ENCODE measurements around the gene DYNC1I2.

The DYNC1I2 gene

DNA sequence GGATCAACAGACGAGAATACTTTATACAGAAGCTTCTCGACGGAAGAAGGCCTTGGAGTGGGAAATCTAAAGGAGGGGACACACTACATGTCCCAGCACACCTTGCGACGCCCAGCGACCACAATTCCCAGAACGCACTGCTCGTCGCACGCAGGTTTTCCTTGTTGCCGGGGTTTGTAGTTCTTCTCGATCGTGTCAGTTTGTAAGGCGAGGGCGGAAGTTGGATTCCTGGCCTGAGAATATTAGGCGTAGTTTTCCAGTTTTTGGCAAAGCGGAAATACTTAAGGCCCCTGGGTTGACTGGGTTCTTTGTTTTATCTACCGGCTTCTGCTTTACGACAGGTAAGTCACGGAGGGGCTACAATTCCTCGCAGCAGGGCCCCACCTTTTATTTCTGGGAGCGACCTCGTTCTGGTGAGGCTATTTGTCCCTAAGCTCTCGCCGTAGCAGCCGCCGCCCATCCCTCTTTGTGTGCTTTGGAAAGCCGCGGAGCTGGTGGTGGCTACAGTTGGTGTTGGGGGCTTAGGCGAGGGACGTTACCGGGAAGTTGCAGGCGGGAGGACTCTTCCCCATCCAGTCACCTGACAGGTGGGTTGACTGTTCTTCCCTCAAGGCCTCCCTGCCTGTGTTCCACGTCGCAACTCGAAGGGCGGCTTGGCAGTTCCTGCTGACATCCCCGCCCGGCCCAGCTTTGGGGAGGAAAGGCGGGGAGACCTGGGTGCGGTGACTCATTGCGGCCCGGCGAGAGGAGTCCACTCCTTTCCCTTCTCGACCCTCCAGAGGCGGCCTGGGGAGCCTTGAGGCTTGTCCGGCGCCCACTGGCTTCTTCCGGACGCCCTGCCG lies at the start of gene DYNC1I2:
TSS of gene DYNC1I2 (plus strand) at position 183 of the 842 bp plus-strand sequence. CDS start 2,687 bp downstream, outside the sequence.
- Mint-ChIP-seq H3K27ac (peak within 1 kb of the TSS; percentile 69), H3K4me1 (peaks cover 25% of the 10 kb centered on the region), H3K9me3 (no peaks in the 10 kb centered on the region), H3K27me3 (peaks cover 18% of the 10 kb centered on the region), H3K4me3 (peak within 1 kb of the TSS; percentile 84), H3K36me3 (peaks cover 15% of the 10 kb centered on the region)
- CTCF ChIA-PET = interaction anchor here (1.7 kb wide), 1 partner anchor 440 kb away, joined by 7 read pairs; no protein-coding TSS in a partner anchor
- DNase-seq = peak; percentile 87

DNA sequence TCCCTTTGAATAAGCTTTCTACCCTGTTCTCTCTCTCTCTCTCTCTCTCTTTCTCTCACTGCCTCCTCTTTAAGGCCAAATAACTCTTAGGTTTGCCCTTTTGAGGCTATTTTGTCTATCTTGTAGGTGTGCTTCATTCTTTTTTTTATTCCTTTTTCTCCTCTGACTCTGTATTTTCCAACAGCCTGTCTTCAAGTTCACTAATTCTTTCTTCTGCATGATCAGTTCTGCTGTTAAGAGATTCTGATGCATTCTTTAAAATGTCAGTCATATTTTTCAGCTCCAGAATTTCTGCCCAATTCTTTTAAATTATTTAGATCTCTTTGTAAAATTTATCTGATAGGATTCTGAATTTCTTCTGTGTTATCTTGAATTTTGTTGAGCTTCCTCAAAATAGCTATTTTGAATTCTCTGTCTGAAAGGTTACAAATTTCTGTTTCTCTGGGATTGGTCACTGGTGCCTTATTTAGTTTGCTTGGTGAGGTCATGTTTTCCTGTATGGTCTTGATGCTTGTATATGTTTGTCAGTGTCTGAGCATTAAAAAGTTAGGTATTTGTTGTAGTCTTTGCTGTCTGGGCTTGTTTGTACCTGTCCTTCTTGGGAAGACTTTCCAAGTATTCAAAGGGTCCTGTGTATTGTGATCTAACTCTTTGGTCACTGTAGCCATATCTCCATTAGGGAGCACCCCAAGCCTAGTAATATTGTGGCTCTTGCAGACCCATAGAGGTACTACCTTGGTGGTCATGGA lies 35.4 kb upstream of the DYNC1I2 start:
- CTCF ChIA-PET = no interaction called here
- Mint-ChIP-seq H3K27ac (peak overlapping the region; percentile 24), H3K36me3 (no peaks in the 10 kb centered on the region), H3K4me3 (no peak overlapping the region), H3K27me3 (peaks cover 38% of the 10 kb centered on the region), H3K9me3 (peaks cover 7% of the 10 kb centered on the region), H3K4me1 (no peaks in the 10 kb centered on the region)
- no peak for DNase-seq

DNA sequence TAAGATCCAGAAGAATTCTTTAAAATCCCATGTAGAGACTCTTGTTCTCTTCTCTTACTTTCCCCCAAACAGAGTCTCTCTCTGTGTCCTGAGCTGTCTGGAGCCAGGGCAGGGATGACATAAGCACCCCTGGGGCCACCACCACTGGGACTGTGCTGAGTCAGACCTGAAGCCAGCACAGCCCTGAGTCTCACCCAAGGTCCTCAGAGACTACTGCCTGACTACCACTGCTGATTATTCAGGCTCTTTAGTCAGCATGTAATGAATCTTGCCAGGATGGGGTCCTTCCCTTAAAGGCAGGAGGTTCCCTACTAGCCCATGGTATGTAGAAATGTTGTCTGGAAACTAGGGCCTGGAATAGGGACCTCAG lies 34.9 kb upstream of the DYNC1I2 start:
- Mint-ChIP-seq H3K4me3 (no peak overlapping the region), H3K27me3 (peaks cover 41% of the 10 kb centered on the region), H3K9me3 (peaks cover 7% of the 10 kb centered on the region), H3K36me3 (no peaks in the 10 kb centered on the region), H3K27ac (no peak overlapping the region), H3K4me1 (no peaks in the 10 kb centered on the region)
- CTCF ChIA-PET = no interaction called here
- DNase-seq = no peak

DNA sequence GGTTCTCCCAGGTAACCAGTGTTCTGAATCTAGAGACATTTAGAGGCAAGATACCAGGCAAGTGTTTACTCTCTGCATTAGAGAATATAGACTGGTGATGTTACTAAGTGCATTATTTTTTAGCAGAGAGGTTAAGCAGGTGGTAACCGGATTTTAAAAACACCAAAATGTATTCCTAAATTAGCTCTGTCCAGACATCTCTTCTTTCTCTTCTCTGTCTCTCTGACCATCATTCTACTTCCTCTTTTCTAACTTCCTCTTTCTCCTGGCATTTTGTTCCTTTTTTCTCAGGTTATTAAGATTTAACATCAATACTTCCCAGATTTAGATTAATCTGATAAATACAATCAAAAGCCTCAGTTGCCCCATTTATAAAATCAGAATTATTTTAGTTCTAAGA lies 31.7 kb upstream of the DYNC1I2 start:
- DNase-seq = no peak
- Mint-ChIP-seq H3K27me3 (peaks cover 34% of the 10 kb centered on the region), H3K4me3 (no peak overlapping the region), H3K4me1 (no peaks in the 10 kb centered on the region), H3K9me3 (peaks cover 6% of the 10 kb centered on the region), H3K27ac (no peak overlapping the region), H3K36me3 (no peaks in the 10 kb centered on the region)
- CTCF ChIA-PET = no interaction called here

DNA sequence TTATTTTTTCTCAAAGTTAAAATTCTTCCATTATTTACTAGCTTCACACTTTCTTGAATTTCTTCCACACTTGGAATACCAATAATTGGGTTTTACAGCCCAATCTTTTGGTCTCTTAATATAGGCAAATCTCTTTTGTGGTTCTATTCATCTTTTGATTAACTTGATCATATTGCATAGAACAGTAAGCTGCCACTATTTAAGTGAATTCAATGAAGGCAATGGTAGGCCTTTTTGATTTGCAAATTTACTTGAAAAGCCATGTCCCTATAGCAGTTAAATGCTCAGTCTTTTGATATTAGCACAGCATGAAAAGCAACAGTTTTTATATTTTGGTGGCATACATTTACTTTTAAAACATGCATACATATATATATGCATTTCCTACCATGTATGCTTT lies 20.2 kb upstream of the DYNC1I2 start:
- no peak for DNase-seq
- Mint-ChIP-seq H3K27ac (no peak overlapping the region), H3K4me3 (no peak overlapping the region), H3K27me3 (peaks cover 14% of the 10 kb centered on the region), H3K36me3 (no peaks in the 10 kb centered on the region), H3K9me3 (no peaks in the 10 kb centered on the region), H3K4me1 (no peaks in the 10 kb centered on the region)
- CTCF ChIA-PET = no interaction called here

DNA sequence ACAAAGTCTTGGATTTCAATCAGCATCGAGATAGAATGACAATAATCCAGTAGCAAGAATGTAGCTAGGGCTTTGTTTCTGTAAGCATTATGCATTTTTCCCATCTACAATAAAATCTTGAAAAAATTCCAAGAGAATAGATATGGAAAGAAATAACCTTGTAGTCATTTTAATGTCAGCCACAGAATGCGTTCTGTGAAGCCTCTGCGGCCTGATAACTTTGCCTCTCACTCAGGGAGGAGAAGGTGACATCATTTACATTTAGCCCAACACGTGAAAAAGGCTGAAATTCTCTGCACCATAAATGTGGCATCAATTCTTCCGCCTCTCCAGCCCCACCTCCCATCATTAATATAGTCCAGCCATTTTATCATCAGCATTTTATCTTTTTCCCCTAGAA lies 19.1 kb upstream of the DYNC1I2 start:
- H3K9me3 Mint-ChIP-seq = no peaks in the 10 kb centered on the region
- DNase-seq = no peak
- no peaks in the 10 kb centered on the region for H3K4me1 Mint-ChIP-seq
- CTCF ChIA-PET = no interaction called here
- H3K4me3 Mint-ChIP-seq = no peak overlapping the region
- no peaks in the 10 kb centered on the region for H3K36me3 Mint-ChIP-seq
- no peak overlapping the region for H3K27ac Mint-ChIP-seq
- H3K27me3 Mint-ChIP-seq = peaks cover 5% of the 10 kb centered on the region

DNA sequence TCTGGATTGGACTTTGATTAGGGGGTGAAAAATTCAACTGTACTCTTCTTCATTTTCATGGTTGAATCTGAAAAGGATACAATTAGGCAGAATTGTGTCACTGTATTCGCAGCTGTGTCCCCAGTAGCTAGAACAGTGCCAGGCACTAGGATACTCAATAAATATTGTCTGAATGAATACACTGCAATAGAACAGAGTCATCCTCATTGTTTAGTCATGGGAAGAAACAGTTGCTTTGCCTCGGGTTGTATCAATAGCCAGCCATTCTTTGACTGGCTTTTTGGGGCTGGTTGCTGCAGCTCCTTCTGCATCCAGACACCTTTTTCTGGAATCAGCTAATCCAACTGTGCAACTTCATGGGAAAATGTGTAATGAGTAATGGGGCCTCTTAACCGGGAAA lies 18.1 kb upstream of the DYNC1I2 start:
- no peak overlapping the region for H3K27ac Mint-ChIP-seq
- no peaks in the 10 kb centered on the region for H3K4me1 Mint-ChIP-seq
- no peak for DNase-seq
- H3K27me3 Mint-ChIP-seq = peaks cover 8% of the 10 kb centered on the region
- no peaks in the 10 kb centered on the region for H3K36me3 Mint-ChIP-seq
- no peak overlapping the region for H3K4me3 Mint-ChIP-seq
- CTCF ChIA-PET = no interaction called here
- no peaks in the 10 kb centered on the region for H3K9me3 Mint-ChIP-seq

DNA sequence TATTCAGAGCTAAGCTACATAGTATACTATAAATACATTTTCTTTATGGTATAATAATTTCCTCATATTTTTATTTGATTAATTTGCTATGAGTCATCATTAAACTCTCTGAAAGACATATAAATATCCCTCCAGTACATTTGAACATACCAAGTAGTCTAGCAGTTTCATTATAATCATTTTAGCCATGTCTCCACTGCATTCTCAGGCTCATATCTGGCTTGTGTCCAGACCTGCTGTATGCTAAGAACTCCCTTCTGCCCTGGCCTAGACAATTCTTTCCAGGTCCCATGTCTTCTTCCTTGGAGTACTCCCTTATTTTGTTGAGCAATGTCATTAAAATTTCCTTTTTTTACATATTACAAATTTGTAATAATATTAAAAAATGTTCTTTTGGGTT lies 16.6 kb upstream of the DYNC1I2 start:
- H3K27ac Mint-ChIP-seq = no peak overlapping the region
- no peaks in the 10 kb centered on the region for H3K4me1 Mint-ChIP-seq
- H3K4me3 Mint-ChIP-seq = no peak overlapping the region
- H3K9me3 Mint-ChIP-seq = no peaks in the 10 kb centered on the region
- CTCF ChIA-PET = no interaction called here
- peaks cover 15% of the 10 kb centered on the region for H3K27me3 Mint-ChIP-seq
- H3K36me3 Mint-ChIP-seq = no peaks in the 10 kb centered on the region
- DNase-seq = no peak

DNA sequence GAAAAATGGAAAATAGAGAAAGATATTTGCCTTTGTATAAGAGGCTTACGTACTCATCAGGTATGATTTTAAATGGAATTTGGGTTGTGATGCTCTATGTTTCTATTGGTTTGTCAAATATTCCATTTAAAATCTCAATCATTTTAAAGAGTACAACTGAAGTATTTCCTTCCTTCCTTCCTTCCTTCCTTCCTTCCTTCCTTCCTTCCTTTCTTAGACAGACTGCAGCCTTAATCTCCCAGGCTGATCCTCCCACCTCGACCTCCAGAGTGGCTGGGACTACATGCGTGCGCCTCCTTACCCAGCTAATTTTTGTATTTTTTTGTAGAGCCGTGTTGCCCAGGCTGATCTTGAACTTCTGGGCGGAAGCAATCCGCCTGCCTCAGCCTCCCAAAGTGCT lies 15.4 kb upstream of the DYNC1I2 start:
- H3K36me3 Mint-ChIP-seq = no peaks in the 10 kb centered on the region
- H3K27me3 Mint-ChIP-seq = peaks cover 19% of the 10 kb centered on the region
- no peak overlapping the region for H3K27ac Mint-ChIP-seq
- no peak overlapping the region for H3K4me3 Mint-ChIP-seq
- no peak for DNase-seq
- no peaks in the 10 kb centered on the region for H3K9me3 Mint-ChIP-seq
- CTCF ChIA-PET = no interaction called here
- no peaks in the 10 kb centered on the region for H3K4me1 Mint-ChIP-seq

DNA sequence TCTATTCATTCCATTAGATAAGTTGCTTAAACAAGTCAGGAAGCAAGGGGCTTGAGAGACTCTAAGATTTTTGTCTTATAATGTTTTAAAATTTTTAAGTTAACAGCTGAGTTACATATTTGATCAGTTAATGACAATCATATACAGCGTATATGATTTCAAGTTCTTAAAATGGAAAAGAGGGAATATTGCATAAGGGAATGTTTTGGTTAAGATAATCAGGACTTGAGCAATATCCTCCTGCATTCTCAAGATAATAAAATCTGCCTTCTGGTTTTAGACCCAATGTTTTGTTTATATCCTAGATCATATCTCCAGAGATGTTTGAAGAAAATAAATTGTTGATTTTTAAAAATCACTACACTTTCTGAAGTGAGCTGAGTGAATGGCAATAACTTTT lies 13.4 kb upstream of the DYNC1I2 start:
- Mint-ChIP-seq H3K36me3 (no peaks in the 10 kb centered on the region), H3K27me3 (peaks cover 19% of the 10 kb centered on the region)

DNA sequence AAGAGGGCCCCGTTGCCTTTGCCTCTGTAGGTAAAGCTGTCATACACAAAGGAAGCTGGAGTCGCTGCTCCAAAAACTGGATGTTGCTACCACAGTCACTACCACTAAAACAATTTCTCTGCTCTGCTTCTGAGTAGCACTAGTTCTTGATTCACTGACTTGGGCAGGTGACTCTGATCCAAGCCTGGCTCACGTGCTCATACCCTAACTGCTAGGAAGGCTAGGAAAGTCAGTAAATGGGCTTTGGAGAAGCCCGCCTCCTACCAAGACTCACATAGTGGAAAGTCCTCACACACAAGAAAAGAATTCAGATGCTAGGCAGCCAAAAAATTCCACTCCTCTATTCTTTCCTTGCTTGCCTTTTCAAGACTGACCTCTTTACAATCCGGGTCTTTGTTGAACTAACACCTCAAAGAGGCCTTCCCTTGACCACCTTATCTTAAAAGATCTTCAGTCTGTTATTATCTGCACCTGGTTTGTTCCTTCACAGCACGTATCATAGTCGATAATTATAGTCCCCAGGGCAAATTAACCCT lies 11.4 kb upstream of the DYNC1I2 start:
- CTCF ChIA-PET = no interaction called here
- Mint-ChIP-seq H3K36me3 (no peaks in the 10 kb centered on the region), H3K9me3 (no peaks in the 10 kb centered on the region), H3K27ac (no peak overlapping the region), H3K4me1 (peaks cover 6% of the 10 kb centered on the region), H3K27me3 (peaks cover 19% of the 10 kb centered on the region), H3K4me3 (no peak overlapping the region)
- no peak for DNase-seq

More for the DNA sequence above, 13.4 kb upstream of the DYNC1I2 start:
- Mint-ChIP-seq H3K4me1 (no peaks in the 10 kb centered on the region), H3K27ac (no peak overlapping the region), H3K9me3 (no peaks in the 10 kb centered on the region), H3K4me3 (no peak overlapping the region)
- CTCF ChIA-PET = no interaction called here
- no peak for DNase-seq

DNA sequence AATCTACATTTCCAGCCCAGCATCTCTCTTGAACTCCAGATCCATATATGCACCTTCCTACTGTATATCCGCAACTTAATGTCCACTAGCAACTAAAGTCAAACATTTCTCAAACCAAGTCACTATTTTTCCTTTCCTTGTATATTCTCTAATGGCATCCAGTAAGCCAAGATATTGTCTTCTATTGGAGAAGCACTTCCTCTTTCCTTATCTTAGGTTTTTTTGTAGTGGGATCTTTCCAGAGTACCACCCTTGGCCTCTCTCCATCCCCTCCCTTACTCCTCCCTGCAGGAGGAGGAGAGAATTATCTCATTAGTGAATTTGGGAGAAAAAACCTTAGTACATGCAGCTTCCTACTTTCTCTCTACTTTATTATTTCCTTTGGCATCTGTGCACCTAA lies 8.7 kb upstream of the DYNC1I2 start:
- H3K27me3 Mint-ChIP-seq = peaks cover 19% of the 10 kb centered on the region
- H3K27ac Mint-ChIP-seq = no peak overlapping the region
- H3K9me3 Mint-ChIP-seq = no peaks in the 10 kb centered on the region
- no peak for DNase-seq
- H3K4me1 Mint-ChIP-seq = peaks cover 6% of the 10 kb centered on the region
- H3K4me3 Mint-ChIP-seq = no peak overlapping the region
- CTCF ChIA-PET = no interaction called here
- no peaks in the 10 kb centered on the region for H3K36me3 Mint-ChIP-seq

DNA sequence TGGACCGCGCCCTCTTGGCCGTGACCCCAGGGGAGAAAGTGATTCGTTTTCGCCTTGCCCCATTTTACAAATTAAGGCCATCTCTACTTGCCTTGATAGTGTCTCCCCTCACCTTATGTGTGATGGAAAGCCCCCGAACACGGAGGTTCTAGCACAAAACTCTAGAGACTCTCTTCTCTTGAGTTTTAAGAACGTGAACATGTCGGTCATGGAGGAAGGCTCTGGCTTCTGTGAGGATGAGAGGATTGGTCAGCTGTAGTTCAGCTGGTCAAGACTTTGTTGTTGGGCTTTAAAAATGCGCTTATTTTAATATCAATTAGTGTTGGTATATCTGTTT lies 828 bp downstream of the DYNC1I2 start:
- peaks cover 18% of the 10 kb centered on the region for H3K27me3 Mint-ChIP-seq
- peaks cover 25% of the 10 kb centered on the region for H3K4me1 Mint-ChIP-seq
- peak overlapping the region; percentile 64 for H3K27ac Mint-ChIP-seq
- H3K36me3 Mint-ChIP-seq = peaks cover 20% of the 10 kb centered on the region
- CTCF ChIA-PET = interaction anchor here (1.5 to 2.0 kb wide), 3 partner anchors 14 to 439 kb away, joined by 5 to 7 read pairs (median 7); no protein-coding TSS in a partner anchor
- H3K4me3 Mint-ChIP-seq = peak overlapping the region; percentile 84
- no peak for DNase-seq
- no peaks in the 10 kb centered on the region for H3K9me3 Mint-ChIP-seq

DNA sequence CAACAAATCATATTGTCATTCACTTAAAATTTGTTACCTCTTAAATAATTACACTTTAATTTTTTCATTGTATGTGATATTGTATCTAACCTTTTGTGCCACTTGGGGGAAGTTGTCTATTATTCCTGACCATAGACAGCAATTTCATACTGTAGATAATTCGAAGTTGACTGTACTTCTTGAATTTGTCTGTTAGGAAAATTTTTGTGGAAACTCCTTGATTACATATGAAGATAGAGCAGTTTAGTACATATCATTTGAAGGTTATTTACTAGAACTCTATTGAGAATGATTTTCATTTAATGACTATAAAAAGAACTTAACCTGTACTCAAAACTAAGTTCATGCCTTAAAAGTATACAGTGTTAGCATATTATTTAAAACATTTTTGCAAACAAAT lies 5.1 kb downstream of the DYNC1I2 start:
- H3K9me3 Mint-ChIP-seq = no peaks in the 10 kb centered on the region
- DNase-seq = no peak
- H3K4me3 Mint-ChIP-seq = no peak overlapping the region
- H3K27me3 Mint-ChIP-seq = no peaks in the 10 kb centered on the region
- no peak overlapping the region for H3K27ac Mint-ChIP-seq
- H3K4me1 Mint-ChIP-seq = peaks cover 21% of the 10 kb centered on the region
- peaks cover 42% of the 10 kb centered on the region for H3K36me3 Mint-ChIP-seq
- CTCF ChIA-PET = interaction anchor here (1.5 to 2.7 kb wide), 4 partner anchors 9 to 435 kb away, joined by 3 to 9 read pairs (median 8); no protein-coding TSS in a partner anchor
